ENCODE measurements around the gene THSD7A.

The THSD7A gene

DNA sequence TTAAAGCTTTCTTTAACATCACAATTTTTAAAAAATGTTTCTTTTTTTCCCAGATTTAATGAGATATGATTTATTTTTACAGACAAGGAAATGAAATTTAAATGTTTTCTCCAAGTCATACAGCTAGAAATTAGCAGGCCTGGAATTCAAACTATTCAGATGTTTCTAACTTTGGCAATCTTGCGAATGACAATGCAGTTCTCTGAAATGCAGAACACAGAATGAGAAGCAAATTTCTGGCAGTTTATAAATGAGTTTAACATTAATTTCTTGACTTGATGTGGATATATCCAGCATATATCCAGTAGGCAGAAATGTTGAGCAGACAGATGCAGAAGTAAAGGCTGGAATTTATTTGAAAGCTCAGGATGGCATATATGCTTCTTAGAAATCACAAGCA is 227.5 kb downstream of the THSD7A start:
- peak; percentile 31 for DNase-seq (ENCODE audit: low read depth)
- Histone ChIP-seq H3K36me3 (ENCODE audit: control insufficient read depth, insufficient read depth, low read length, severe bottlenecking) (no peaks in the 10 kb centered on the region), H3K9me3 (ENCODE audit: control insufficient read depth, low read length) (no peaks in the 10 kb centered on the region), H3K27me3 (replicated peaks; ENCODE audit: control insufficient read depth, insufficient read depth, low read length) (no peaks in the 10 kb centered on the region), H3K4me3 (ENCODE audit: low read length) (no peak overlapping the region), H3K4me1 (ENCODE audit: control insufficient read depth, insufficient read depth, low read length) (peaks cover 23% of the 10 kb centered on the region), H3K9ac (ENCODE audit: low read length) (peak overlapping the region; percentile 52)

DNA sequence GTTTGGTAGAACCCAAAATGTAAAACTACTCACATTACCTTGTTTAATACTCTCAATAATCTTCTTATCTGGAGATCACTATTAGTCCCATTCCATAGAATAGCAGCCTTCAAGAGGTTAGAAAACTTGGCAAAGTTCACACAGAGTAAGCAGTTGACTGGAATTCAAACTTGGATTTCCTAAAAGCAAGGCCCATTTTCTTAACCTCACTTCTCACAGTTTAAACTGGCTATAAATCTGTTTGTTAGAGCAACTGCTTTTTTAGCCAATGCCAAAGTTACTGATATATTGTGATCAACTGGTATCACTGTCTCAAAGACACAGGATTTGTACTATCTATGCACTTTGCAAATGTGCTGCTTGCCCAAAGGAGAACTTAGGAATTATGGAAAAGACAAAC is 230.2 kb downstream of the THSD7A start:
- no peak for DNase-seq (ENCODE audit: low read depth)
- H3K4me1 ChIP-seq (ENCODE audit: control insufficient read depth, insufficient read depth, low read length) = peaks cover 23% of the 10 kb centered on the region
- H3K27me3 ChIP-seq (replicated peaks; ENCODE audit: control insufficient read depth, insufficient read depth, low read length) = no peaks in the 10 kb centered on the region
- H3K9me3 ChIP-seq (ENCODE audit: control insufficient read depth, low read length) = no peaks in the 10 kb centered on the region
- no peak overlapping the region for H3K9ac ChIP-seq (ENCODE audit: low read length)
- H3K36me3 ChIP-seq (ENCODE audit: control insufficient read depth, insufficient read depth, low read length, severe bottlenecking) = no peaks in the 10 kb centered on the region
- no peak overlapping the region for H3K4me3 ChIP-seq (ENCODE audit: low read length)

DNA sequence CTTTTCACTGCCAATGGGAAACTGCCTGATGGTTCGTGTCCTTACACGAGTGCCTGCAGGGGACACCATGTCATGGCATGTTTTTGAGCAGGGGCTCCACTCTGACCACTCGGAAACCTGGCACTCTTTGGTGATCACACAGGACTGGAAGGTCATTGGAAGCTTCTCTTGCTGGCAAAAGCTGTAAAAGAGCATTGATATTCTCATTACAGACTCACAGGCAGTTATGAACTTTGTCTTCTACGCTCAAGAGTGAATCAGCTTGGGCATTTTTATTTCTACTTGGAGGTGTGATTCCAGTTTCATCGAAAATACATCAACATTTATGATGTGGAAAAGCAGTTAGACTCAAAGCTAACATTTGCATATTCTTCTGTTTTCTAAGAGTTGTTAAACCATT is 238.7 kb downstream of the THSD7A start:
- H3K27me3 ChIP-seq (replicated peaks; ENCODE audit: control insufficient read depth, insufficient read depth, low read length) = no peaks in the 10 kb centered on the region
- H3K4me3 ChIP-seq (ENCODE audit: low read length) = no peak overlapping the region
- no peaks in the 10 kb centered on the region for H3K4me1 ChIP-seq (ENCODE audit: control insufficient read depth, insufficient read depth, low read length)
- DNase-seq (ENCODE audit: low read depth) = no peak
- no peak overlapping the region for H3K9ac ChIP-seq (ENCODE audit: low read length)
- no peaks in the 10 kb centered on the region for H3K36me3 ChIP-seq (ENCODE audit: control insufficient read depth, insufficient read depth, low read length, severe bottlenecking)
- H3K9me3 ChIP-seq (ENCODE audit: control insufficient read depth, low read length) = no peaks in the 10 kb centered on the region

DNA sequence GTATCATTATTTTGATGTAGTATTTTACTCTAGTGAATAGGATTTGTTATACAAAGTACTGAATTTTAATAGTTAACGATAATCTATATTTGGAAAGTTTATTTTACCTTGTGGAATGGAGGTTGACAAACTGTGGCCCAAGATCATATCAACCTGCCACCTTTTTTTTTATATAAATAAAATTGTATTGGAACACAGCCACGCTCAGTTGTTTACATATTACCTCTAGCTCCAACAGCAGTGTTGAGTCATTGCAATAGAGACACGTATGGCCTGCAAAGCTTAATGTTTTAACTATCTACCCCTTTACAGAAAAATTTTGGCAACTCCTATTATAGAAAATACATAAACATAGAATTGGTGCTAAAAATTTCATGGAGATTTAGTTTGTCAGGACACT is 239.3 kb downstream of the THSD7A start:
- no peak for DNase-seq (ENCODE audit: low read depth)
- Histone ChIP-seq H3K9me3 (ENCODE audit: control insufficient read depth, low read length) (no peaks in the 10 kb centered on the region), H3K36me3 (ENCODE audit: control insufficient read depth, insufficient read depth, low read length, severe bottlenecking) (no peaks in the 10 kb centered on the region)

DNA sequence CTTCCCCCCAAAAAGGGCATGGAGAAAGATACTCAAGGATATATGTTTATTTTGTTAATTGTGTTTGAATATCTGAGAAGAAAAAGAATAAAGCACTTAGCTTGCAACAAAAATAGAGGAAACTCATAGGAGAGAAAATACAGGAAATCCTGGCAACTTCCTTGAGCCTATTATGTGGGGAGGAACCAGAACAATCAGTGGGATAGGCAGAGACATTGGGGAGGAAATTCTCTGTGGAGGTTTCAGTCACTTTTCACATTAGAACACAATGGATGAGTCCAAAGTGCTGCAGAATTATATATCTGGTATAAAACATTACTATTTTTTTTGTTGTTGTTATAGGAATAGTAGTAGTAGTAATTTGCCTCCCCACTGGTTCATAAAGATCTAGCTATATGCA is 240.1 kb downstream of the THSD7A start:
- no peak overlapping the region for H3K4me3 ChIP-seq (ENCODE audit: low read length)
- H3K36me3 ChIP-seq (ENCODE audit: control insufficient read depth, insufficient read depth, low read length, severe bottlenecking) = no peaks in the 10 kb centered on the region
- no peaks in the 10 kb centered on the region for H3K4me1 ChIP-seq (ENCODE audit: control insufficient read depth, insufficient read depth, low read length)
- DNase-seq (ENCODE audit: low read depth) = no peak
- no peaks in the 10 kb centered on the region for H3K9me3 ChIP-seq (ENCODE audit: control insufficient read depth, low read length)
- H3K9ac ChIP-seq (ENCODE audit: low read length) = no peak overlapping the region
- no peaks in the 10 kb centered on the region for H3K27me3 ChIP-seq (replicated peaks; ENCODE audit: control insufficient read depth, insufficient read depth, low read length)

More for the DNA sequence above, 239.3 kb downstream of the THSD7A start:
- Histone ChIP-seq H3K27me3 (replicated peaks; ENCODE audit: control insufficient read depth, insufficient read depth, low read length) (no peaks in the 10 kb centered on the region), H3K4me1 (ENCODE audit: control insufficient read depth, insufficient read depth, low read length) (no peaks in the 10 kb centered on the region), H3K9ac (ENCODE audit: low read length) (no peak overlapping the region), H3K4me3 (ENCODE audit: low read length) (no peak overlapping the region)

DNA sequence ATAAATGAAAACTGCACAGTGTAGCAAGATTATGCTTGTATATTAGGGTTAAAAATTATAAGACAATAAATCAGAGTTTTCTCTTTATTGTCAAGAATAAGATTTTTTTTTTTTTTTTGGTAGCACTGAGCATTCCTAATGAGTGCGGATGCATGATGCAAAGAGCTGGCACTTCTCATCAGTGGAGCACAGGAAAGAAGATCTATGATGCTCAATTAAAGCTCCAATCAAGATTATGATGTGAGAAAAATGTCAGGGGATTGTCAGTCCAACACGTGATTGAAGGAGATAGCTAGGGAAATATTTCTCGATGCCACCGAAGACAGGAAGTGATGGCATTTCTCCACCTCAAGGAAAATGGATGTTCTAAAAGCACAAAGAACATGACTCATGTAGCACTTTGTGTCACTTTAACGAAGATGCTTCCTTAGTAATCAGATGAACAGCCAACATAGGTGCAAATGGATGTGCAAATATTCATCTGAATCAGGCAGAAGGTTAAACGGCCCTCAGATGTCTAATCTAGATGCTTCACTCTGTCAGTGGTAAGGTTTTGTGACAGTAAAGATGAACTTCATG is 240.9 kb downstream of the THSD7A start:
- Histone ChIP-seq H3K27me3 (replicated peaks; ENCODE audit: control insufficient read depth, insufficient read depth, low read length) (no peaks in the 10 kb centered on the region), H3K9me3 (ENCODE audit: control insufficient read depth, low read length) (no peaks in the 10 kb centered on the region), H3K4me1 (ENCODE audit: control insufficient read depth, insufficient read depth, low read length) (no peaks in the 10 kb centered on the region), H3K4me3 (ENCODE audit: low read length) (no peak overlapping the region), H3K9ac (ENCODE audit: low read length) (no peak overlapping the region), H3K36me3 (ENCODE audit: control insufficient read depth, insufficient read depth, low read length, severe bottlenecking) (no peaks in the 10 kb centered on the region)
- no peak for DNase-seq (ENCODE audit: low read depth)

DNA sequence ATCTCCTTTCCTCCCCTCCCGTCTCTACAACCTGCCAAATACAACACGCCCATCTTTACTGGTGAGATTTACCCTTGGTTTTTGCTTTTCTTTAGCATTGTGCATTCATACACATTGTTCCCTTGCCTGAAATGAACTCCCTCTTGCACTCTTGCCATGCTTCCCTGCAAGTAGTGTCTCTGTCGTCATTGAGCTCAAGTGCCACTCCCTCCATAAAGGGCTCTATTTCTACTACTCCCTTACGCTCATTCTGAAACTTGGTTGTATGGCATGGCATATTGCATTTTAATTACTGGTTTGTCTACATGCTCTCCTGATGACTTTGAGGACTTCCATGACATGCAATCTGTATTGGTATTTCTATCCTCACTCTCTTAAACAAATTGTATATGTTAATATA is 242.7 kb downstream of the THSD7A start:
- Histone ChIP-seq H3K4me1 (ENCODE audit: control insufficient read depth, insufficient read depth, low read length) (no peaks in the 10 kb centered on the region), H3K4me3 (ENCODE audit: low read length) (no peak overlapping the region), H3K9me3 (ENCODE audit: control insufficient read depth, low read length) (no peaks in the 10 kb centered on the region), H3K36me3 (ENCODE audit: control insufficient read depth, insufficient read depth, low read length, severe bottlenecking) (no peaks in the 10 kb centered on the region), H3K27me3 (replicated peaks; ENCODE audit: control insufficient read depth, insufficient read depth, low read length) (no peaks in the 10 kb centered on the region), H3K9ac (ENCODE audit: low read length) (no peak overlapping the region)
- no peak for DNase-seq (ENCODE audit: low read depth)

DNA sequence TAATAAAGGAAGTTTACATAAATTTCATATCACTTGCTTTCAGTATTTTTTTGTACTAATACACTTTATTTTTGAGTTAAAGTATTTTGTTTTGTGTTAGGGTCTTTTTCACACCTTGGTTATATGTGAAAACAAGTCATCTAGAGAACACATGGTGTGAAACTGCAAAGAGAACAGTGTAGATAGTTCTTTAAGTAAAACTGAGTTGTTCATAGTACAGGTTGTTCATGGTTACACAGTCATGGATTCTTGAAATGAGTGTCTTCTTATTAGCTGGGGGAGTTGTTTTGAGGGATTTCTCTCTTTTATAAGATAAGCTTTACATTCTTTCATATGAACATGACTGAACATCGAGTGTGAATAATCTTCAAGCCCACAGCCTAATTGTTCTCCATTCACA is 244.2 kb downstream of the THSD7A start:
- H3K9ac ChIP-seq (ENCODE audit: low read length) = no peak overlapping the region
- no peaks in the 10 kb centered on the region for H3K4me1 ChIP-seq (ENCODE audit: control insufficient read depth, insufficient read depth, low read length)
- H3K4me3 ChIP-seq (ENCODE audit: low read length) = no peak overlapping the region
- no peaks in the 10 kb centered on the region for H3K36me3 ChIP-seq (ENCODE audit: control insufficient read depth, insufficient read depth, low read length, severe bottlenecking)
- no peaks in the 10 kb centered on the region for H3K27me3 ChIP-seq (replicated peaks; ENCODE audit: control insufficient read depth, insufficient read depth, low read length)
- DNase-seq (ENCODE audit: low read depth) = no peak
- no peaks in the 10 kb centered on the region for H3K9me3 ChIP-seq (ENCODE audit: control insufficient read depth, low read length)

DNA sequence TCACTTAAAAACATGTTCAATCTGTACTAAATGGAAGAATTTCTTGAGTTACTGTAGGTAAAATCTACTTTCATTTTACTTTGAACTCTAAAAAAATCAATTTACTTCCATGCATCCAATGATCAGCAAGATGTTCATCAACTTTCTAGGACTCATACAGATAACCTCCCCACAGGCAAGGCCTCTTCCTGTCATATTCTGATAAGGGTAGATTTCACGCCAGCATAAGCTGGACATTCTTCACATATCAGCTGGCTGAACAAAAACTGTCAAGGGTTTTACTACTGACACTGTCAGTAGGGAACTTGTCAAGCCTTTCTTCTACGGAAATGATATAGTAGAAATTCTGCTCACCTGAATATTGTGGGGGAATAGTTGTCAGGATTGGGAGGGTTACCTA is 244.9 kb downstream of the THSD7A start:
- H3K36me3 ChIP-seq (ENCODE audit: control insufficient read depth, insufficient read depth, low read length, severe bottlenecking) = no peaks in the 10 kb centered on the region
- no peaks in the 10 kb centered on the region for H3K4me1 ChIP-seq (ENCODE audit: control insufficient read depth, insufficient read depth, low read length)
- no peaks in the 10 kb centered on the region for H3K9me3 ChIP-seq (ENCODE audit: control insufficient read depth, low read length)
- no peak for DNase-seq (ENCODE audit: low read depth)
- H3K4me3 ChIP-seq (ENCODE audit: low read length) = no peak overlapping the region
- no peaks in the 10 kb centered on the region for H3K27me3 ChIP-seq (replicated peaks; ENCODE audit: control insufficient read depth, insufficient read depth, low read length)
- H3K9ac ChIP-seq (ENCODE audit: low read length) = no peak overlapping the region

DNA sequence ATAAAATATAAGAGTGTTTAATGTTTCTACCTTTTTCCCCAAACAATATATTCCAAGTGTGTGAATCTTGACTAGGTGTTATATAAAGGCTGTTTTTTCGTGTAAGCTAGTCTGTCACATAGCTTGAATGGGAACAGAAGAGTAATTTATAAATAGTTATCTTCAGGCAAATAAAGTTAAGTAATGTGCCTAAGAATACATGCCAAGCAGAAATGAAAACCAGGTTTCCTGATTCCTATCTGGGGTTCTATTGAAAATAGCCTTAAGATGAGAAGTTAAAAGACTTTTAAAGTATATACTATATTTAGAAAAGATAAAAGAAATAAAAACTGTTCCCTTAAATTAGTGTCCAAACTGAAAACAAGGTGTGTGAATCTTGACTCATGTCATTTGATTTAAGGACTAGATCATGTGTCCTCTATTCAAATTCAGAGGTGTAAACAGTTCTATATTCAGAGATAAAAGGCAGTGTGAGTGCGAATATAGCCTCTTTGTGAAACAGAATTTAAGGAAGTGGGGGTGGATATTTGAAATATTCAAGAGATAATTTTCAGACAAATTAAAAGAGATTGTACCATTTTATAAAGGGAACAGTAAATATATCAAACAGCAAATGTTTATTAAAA is 247.5 kb downstream of the THSD7A start:
- Histone ChIP-seq H3K4me1 (ENCODE audit: control insufficient read depth, insufficient read depth, low read length) (no peaks in the 10 kb centered on the region), H3K36me3 (ENCODE audit: control insufficient read depth, insufficient read depth, low read length, severe bottlenecking) (no peaks in the 10 kb centered on the region), H3K4me3 (ENCODE audit: low read length) (no peak overlapping the region), H3K9me3 (ENCODE audit: control insufficient read depth, low read length) (no peaks in the 10 kb centered on the region), H3K27me3 (replicated peaks; ENCODE audit: control insufficient read depth, insufficient read depth, low read length) (no peaks in the 10 kb centered on the region), H3K9ac (ENCODE audit: low read length) (no peak overlapping the region)
- no peak for DNase-seq (ENCODE audit: low read depth)

DNA sequence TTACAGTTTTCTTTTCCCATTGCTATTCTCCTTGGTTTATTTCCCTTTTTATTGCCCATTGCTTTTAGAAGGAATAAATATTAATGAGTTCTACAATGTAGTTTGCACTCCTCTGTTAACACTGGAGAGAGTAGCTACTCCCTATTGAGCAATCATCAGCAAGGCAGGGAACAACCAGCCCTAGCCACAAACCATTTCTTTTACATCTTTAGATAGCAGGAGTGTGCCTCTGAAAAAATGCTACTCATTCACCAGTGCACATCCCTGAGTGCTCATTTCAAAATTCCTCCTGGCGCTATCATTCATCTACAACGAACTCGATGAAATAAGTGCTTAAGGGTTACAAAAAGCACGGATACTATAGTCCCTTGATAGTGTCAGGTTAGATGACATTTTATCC is 252.9 kb downstream of the THSD7A start:
- DNase-seq (ENCODE audit: low read depth) = peak; percentile 2
- Histone ChIP-seq H3K36me3 (ENCODE audit: control insufficient read depth, insufficient read depth, low read length, severe bottlenecking) (no peaks in the 10 kb centered on the region), H3K9me3 (ENCODE audit: control insufficient read depth, low read length) (no peaks in the 10 kb centered on the region), H3K9ac (ENCODE audit: low read length) (no peak overlapping the region), H3K4me3 (ENCODE audit: low read length) (no peak overlapping the region), H3K4me1 (ENCODE audit: control insufficient read depth, insufficient read depth, low read length) (no peaks in the 10 kb centered on the region), H3K27me3 (replicated peaks; ENCODE audit: control insufficient read depth, insufficient read depth, low read length) (no peaks in the 10 kb centered on the region)

DNA sequence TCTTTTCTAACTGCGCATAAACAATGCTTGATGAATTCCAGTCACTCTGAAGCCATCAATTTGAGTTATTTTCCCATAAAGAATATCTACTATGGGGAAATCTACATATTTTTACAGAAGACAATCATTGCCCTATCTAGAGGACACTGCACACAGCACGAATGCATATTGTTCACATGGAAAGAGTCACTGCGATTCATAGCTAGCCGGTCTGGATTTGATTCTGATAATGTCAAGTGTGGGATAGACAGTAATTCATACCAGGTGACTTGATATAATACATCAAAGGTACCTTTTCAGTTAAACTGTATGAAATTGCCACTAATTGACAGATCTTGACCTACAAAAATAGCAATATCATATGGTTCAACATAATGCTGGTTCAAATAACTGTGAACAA is 255.7 kb downstream of the THSD7A start:
- no peak overlapping the region for H3K4me3 ChIP-seq (ENCODE audit: low read length)
- no peaks in the 10 kb centered on the region for H3K36me3 ChIP-seq (ENCODE audit: control insufficient read depth, insufficient read depth, low read length, severe bottlenecking)
- peaks cover 5% of the 10 kb centered on the region for H3K27me3 ChIP-seq (replicated peaks; ENCODE audit: control insufficient read depth, insufficient read depth, low read length)
- no peaks in the 10 kb centered on the region for H3K4me1 ChIP-seq (ENCODE audit: control insufficient read depth, insufficient read depth, low read length)
- H3K9ac ChIP-seq (ENCODE audit: low read length) = no peak overlapping the region
- no peaks in the 10 kb centered on the region for H3K9me3 ChIP-seq (ENCODE audit: control insufficient read depth, low read length)
- no peak for DNase-seq (ENCODE audit: low read depth)
